22Rv1 (cell line): ENCODE results near the gene KCNIP3.

Experiments
- ZFX ChIP-seq: fragments of 450-650 bp; IDR thresholded peaks from 2 replicates; pipeline ENCODE4 v1.6.1; 2017; ENCODE audit warnings: antibody characterized with exemption, borderline replicate concordance
- TF ChIP-seq, protein P1 (sequence below): fragments of 450-650 bp; IDR thresholded peaks from 2 replicates; pipeline ENCODE4 v1.5.1; 2017; ENCODE audit warnings: mild to moderate bottlenecking

- TF ChIP-seq, protein P1, sequence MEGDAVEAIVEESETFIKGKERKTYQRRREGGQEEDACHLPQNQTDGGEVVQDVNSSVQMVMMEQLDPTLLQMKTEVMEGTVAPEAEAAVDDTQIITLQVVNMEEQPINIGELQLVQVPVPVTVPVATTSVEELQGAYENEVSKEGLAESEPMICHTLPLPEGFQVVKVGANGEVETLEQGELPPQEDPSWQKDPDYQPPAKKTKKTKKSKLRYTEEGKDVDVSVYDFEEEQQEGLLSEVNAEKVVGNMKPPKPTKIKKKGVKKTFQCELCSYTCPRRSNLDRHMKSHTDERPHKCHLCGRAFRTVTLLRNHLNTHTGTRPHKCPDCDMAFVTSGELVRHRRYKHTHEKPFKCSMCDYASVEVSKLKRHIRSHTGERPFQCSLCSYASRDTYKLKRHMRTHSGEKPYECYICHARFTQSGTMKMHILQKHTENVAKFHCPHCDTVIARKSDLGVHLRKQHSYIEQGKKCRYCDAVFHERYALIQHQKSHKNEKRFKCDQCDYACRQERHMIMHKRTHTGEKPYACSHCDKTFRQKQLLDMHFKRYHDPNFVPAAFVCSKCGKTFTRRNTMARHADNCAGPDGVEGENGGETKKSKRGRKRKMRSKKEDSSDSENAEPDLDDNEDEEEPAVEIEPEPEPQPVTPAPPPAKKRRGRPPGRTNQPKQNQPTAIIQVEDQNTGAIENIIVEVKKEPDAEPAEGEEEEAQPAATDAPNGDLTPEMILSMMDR = no peak
- no peak for TF ChIP-seq ZFX
These were observed 11.6 kb upstream of the KCNIP3 start for GRCh38 chr2:95285542-95285932.
